ENCODE data around the gene PTH1R. TPM values are rescaled to one million over a fixed set of nuclear protein-coding genes. Genes with fewer than 3 reads are reported as not detected.

The PTH1R gene
- polyA plus RNA-seq, 1 of the 3 experiments (the other 2 are of a cell fraction), result 0.07 TPM

- Histone ChIP-seq H3K9me3 (no peaks in the 10 kb centered on the region), H2AFZ (ENCODE audit: low read depth) (no peak overlapping the region), H3K9ac (no peak overlapping the region), H3K36me3 (replicated peaks in 1 of 2; ENCODE audit: control insufficient read depth in 1 of 2, insufficient read depth in 2 of 2, low read length in 1 of 2) (peaks cover 10 to 22% of the 10 kb centered on the region in 2 experiments), H3K4me1 (ENCODE audit: control insufficient read depth in 1 of 2, insufficient read depth in 2 of 2, low read depth in 1 of 2, low read length in 1 of 2) (peaks cover 23 to 37% of the 10 kb centered on the region in 2 experiments), H3F3A (replicated peaks; ENCODE audit: insufficient read depth) (peaks cover 15% of the 10 kb centered on the region), H3K4me3 (ENCODE audit: low read depth in 2 of 2, low read length in 1 of 2) (no peak overlapping the region), H3K9me2 (no peaks in the 10 kb centered on the region), H3K27me3 (ENCODE audit: insufficient read depth) (no peaks in the 10 kb centered on the region), H4K20me1 (ENCODE audit: insufficient read depth) (peaks cover 67% of the 10 kb centered on the region), H3K79me2 (ENCODE audit: insufficient read depth) (peaks cover 93% of the 10 kb centered on the region), H3K27ac (ENCODE audit: low read depth in 2 of 2, low read length in 1 of 2) (no peak overlapping the region), H3K4me2 (no peak overlapping the region)
- WGBS (ENCODE audit: low lambda C conversion rate), result 94% methylated on average over 6 of the region's 8 CpGs
- ChIA-PET POLR2A (no interaction called here), CTCF (interaction anchor here (1.1 kb wide), 1 partner anchor 8 kb away, joined by 3 read pairs; no protein-coding TSS in a partner anchor)
- DNase-seq, result no peak
- no peak for TF ChIP-seq ELF1 (IDR thresholded peaks at IDR 0.05)
- TF ChIP-seq GATA2 (CRISPR knock-in tag; IDR thresholded peaks at IDR 0.05), result no peak
- TF ChIP-seq IRF3 (IDR thresholded peaks at IDR 0.05; ENCODE audit: low read depth, low read length), result no peak
- TF ChIP-seq CTCF (IDR thresholded peaks at IDR 0.05), result no peak
- no peak for TF ChIP-seq TCF12 (IDR thresholded peaks at IDR 0.05)
- TF ChIP-seq TAF1 (IDR thresholded peaks at IDR 0.05; ENCODE audit: borderline replicate concordance, low read depth, low read length), result no peak
- no peak for TF ChIP-seq PBX3 (IDR thresholded peaks at IDR 0.05)
- TF ChIP-seq MEF2A (IDR thresholded peaks at IDR 0.05; ENCODE audit: borderline replicate concordance, low read depth), result no peak
- TF ChIP-seq MXI1 (IDR thresholded peaks at IDR 0.05; ENCODE audit: low read depth, low read length), result no peak
- TF ChIP-seq POLR2AphosphoS5 (IDR thresholded peaks at IDR 0.05; ENCODE audit: low read depth, low read length), result no peak
- no peak for TF ChIP-seq ZBTB33 (IDR thresholded peaks at IDR 0.05; ENCODE audit: borderline replicate concordance, low read depth)
- TF ChIP-seq EZH2phosphoT487 (IDR thresholded peaks at IDR 0.05; ENCODE audit: borderline replicate concordance, low read depth), result no peak
- TF ChIP-seq RFX5 (IDR thresholded peaks at IDR 0.05; ENCODE audit: low read length), result no peak
- no peak for TF ChIP-seq USF2 (IDR thresholded peaks at IDR 0.05; ENCODE audit: borderline replicate concordance, low read depth, low read length)
- no peak for TF ChIP-seq RXRA (IDR thresholded peaks at IDR 0.05; ENCODE audit: borderline replicate concordance, low read depth)
- no peak for TF ChIP-seq TEAD4 (IDR thresholded peaks at IDR 0.05; ENCODE audit: borderline replicate concordance, insufficient read depth)
- no peak for TF ChIP-seq RAD21 (IDR thresholded peaks at IDR 0.05; ENCODE audit: low read length)
These were observed 66.7 kb downstream of the PTH1R start for GRCh38 chr3:46944191-46944590.

All from SK-N-SH (cell line).